Omental fat pad (tissue), 4 donors: ENCODE data around the gene GASK1A. TPM values are rescaled to one million over a fixed set of nuclear protein-coding genes. Genes with fewer than 3 reads are reported as not detected.

Source experiments
- ATAC-seq: fragments of 150-250 bp; one replicate; pipeline ENCODE4 v1.9.1; 2016; ENCODE audit warnings: mild to moderate bottlenecking, moderate library complexity; ENCODE audit not compliant: low FRiP score
- DNase-seq: peaks from one replicate; pipeline ENCODE4 v3.0.0-alpha.2; 2019; ENCODE audit warnings: low spot score
- total RNA-seq, 4 donors: library from RNA; depleted of rRNA; stranded (reverse); fragments of >200 nt; gene quantifications; one replicate each; pipeline ENCODE4 v1.1.0, GENCODE V29; 2016
- TF ChIP-seq, protein P1 (sequence below), 3 donors: fragments of 450-650 bp; IDR thresholded peaks; one replicate each; pipeline ENCODE4 v1.5.1; 2016 to 2017; ENCODE audit warnings: antibody characterized with exemption in 3 of 3, mild to moderate bottlenecking in 3 of 3, moderate library complexity in 2 of 3

Gene GASK1A
- total RNA-seq, 4 donors from 2014 or later = 4.9 to 39.9 (median 14.8) TPM

DNA sequence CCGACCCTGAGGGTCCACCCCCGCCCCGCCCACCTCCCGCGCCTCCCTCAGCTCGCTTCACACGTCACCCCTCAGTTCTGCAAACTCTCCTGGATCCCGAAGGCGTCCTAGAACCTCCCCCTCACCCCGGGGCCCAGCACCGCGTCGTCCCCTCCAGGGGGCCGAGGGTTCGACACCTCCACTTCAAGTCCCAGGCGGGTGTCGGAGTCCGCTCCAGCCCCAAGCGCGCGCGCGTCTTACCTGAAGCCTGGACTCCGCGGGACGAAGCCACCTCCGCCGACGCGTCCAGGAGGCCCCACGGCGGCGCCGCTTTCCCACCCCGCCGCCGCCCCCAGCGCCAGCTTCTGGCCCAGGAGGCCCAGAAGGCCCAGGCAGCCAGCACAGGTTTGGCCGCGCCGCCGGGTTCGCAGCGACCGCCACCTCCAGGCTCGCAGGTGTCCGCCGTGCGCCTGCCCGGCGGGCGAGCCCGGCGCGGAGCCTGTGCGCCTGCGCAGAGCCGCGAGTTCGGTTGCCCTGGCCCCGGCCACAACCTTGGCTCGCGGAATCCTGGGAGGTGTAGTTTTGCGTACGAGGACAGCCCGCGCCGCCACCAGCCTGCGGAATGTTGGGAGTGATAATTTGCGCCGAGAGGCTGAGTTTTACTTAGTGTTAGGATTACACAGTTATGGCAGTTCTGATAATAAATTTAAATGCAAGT, 126.6 kb downstream of the GASK1A start, which contains the start of gene POMGNT2:
TSS of gene POMGNT2 (minus strand) at position 484 of the 697 bp plus-strand sequence. CDS start 24,648 bp downstream, outside the sequence.
- ATAC-seq = peak; percentile 96
- TF ChIP-seq, protein P1, sequence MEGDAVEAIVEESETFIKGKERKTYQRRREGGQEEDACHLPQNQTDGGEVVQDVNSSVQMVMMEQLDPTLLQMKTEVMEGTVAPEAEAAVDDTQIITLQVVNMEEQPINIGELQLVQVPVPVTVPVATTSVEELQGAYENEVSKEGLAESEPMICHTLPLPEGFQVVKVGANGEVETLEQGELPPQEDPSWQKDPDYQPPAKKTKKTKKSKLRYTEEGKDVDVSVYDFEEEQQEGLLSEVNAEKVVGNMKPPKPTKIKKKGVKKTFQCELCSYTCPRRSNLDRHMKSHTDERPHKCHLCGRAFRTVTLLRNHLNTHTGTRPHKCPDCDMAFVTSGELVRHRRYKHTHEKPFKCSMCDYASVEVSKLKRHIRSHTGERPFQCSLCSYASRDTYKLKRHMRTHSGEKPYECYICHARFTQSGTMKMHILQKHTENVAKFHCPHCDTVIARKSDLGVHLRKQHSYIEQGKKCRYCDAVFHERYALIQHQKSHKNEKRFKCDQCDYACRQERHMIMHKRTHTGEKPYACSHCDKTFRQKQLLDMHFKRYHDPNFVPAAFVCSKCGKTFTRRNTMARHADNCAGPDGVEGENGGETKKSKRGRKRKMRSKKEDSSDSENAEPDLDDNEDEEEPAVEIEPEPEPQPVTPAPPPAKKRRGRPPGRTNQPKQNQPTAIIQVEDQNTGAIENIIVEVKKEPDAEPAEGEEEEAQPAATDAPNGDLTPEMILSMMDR (IDR thresholded peaks at IDR 0.05) = no peak
- peak; percentile 60 for DNase-seq

DNA sequence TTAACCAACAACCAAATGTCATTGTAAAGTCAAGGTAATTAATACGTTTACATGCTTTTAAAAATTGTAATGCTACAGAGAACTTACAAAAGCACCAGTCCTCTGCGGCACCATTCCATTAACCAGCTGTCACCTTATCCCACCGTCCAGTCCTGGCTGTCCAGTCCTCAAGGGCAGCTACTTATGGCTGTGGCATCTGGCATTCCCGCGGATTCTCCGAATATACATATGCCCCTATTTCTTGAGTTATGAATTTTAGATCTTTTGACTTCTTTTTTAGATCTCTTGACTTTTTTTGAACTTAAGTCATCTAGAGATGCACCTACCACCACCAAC, 127.2 kb downstream of the GASK1A start:
- no peak for DNase-seq
- TF ChIP-seq, protein P1 (IDR thresholded peaks at IDR 0.05) = no peak
- ATAC-seq = no peak

Other genes starting within 250 kb of the GASK1A start
- 1 to 10 TPM; 1.1 to 2.6 (median 1.9) TPM for gene CCDC13, start 206.1 kb upstream of the GASK1A start, total RNA-seq
- gene HIGD1A, start 174.8 kb upstream of the GASK1A start, total RNA-seq = 100 to 1,000 TPM; 142 to 195 (median 179) TPM
- 10 to 100 TPM in 1 of 4 donors, 1 to 10 TPM in 3; 2.6 to 12.4 (median 7.5) TPM for gene ACKR2, start 169.9 kb upstream of the GASK1A start, total RNA-seq
- under 1 TPM in 2 of 4 donors, not detected in 2; 0.19 to 0.36 TPM for gene CYP8B1, start 103.4 kb upstream of the GASK1A start, total RNA-seq
- 1 to 10 TPM; 3.3 to 9.9 (median 4.3) TPM for gene ZNF662, start 73.2 kb upstream of the GASK1A start, total RNA-seq
- 10 to 100 TPM; 13.0 to 19.6 (median 15.9) TPM for gene POMGNT2, start 126.8 kb downstream of the GASK1A start, total RNA-seq